HL-60/S4 treated with retinoic acid at 250 ng/mL for 4 days and 3 days (cell line): ENCODE measurements around the gene ARHGAP15.

Experiments used
- in situ Hi-C: fragments of 300-500 bp; cut with MboI; formaldehyde crosslinking; loops from 2 replicates; pipeline ENCODE4 v1.7.0; 2022; ENCODE audit warnings: low sequenced_read_pairs

Gene ARHGAP15

GRCh38 chr2:143433840-143434239, 304.6 kb downstream of the ARHGAP15 start:
- in situ Hi-C loops, result no loop called here

DNA sequence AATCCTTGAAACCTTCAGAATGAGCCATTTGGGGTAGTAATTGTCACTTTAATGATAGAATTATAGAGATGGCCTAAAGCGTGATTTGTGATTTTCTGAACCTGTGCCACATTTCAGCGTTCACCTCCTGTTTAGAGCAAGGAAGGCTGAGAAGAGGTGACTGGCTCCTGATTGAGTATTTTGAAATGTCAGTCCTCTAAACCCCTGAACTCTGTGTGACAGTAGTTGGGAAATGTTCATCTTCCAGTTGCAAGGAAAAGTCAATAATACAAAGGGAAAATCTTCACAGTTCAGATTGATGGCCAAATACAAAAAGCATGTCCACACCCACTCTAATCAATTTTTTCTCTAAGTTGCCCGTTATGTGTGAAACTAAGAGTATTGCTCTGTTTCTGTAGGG, 305.2 kb downstream of the ARHGAP15 start:
- in situ Hi-C loops, result no loop called here

DNA sequence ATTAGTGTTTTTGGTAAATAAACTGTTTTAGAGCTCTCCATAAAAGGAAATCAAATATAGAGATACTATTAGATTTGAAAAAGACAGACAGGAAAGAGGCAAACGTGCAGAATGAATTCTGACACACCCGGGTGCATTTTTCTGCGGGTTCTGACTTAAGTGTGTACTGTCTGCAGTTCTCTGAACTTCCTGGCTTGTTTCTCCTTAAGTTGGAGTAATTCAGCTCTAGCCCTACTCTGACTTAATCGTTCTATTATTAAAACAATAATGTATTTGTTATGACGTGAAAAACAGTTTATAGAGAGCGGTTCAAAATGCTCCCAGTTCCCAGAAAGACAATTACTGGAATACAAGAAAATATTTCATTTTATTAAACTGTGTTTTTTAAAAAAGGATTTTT, 305.9 kb downstream of the ARHGAP15 start:
- in situ Hi-C loops, result no loop called here

DNA sequence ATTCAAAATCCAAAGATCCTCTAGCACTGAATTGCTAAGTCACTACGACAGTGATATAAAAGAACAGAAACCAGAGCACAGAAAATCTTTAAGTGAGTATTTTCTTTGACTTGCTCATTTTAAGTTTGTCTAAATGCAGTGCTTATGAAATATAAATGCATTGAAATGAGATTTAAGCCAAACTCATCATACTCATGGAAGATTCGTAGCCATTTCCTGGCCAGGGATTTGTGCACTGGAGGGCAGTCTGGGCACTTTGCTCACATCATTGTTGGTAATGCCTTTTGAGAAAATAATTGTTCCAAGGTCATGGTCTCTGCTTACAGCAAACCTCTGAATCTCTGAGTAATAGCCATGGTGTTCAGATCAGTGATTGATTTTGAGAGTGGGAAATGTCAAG, 307.7 kb downstream of the ARHGAP15 start:
- in situ Hi-C loops, result no loop called here

DNA sequence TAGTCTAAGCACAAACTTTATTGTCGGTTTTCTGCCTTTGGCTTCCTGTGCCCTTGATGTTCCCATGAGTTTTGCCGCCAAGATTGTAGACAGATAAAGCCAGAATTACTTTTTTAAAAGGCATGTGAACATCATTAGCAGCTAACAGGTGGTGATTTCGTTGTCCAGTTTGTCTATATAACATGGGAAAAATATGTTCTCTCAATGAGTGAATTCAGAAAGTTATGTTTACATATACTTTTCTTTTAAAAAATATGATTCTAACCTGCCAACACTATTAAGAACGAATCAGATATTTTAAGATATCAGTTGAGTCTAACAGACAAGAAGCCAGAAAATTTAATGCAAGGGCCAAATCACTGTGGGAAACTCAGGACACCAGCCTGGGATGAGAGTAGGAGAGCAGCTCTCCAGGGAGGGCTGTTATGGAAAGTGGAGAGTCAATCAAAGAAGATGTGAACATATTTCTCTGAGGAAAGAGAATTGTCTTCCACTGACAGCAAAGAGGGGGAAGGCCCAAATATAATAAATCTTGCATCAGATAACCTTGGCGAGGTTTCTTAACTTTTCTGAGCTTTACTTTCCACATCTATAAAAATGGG, 311.3 kb downstream of the ARHGAP15 start:
- in situ Hi-C loops, result no loop called here

DNA sequence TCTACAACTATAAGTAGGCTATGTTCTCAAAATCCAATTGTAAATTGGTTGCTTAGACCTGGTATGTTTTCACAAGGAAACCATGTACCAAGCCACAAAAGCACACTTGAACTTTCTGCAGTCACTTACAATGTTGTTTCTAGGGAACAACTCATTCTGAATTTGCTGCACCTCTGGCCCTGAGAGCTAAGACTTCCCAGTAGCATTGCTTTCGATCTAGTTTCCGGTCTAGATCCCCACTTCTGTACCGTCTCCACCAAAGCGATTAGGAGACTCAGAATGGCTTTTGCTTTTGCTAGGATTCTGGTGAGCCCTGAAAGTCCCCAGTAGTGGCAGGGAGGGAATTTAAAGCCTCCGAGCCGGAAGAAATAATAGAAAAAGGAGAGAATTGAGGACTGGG, 313.0 kb downstream of the ARHGAP15 start:
- in situ Hi-C loops, result no loop called here

DNA sequence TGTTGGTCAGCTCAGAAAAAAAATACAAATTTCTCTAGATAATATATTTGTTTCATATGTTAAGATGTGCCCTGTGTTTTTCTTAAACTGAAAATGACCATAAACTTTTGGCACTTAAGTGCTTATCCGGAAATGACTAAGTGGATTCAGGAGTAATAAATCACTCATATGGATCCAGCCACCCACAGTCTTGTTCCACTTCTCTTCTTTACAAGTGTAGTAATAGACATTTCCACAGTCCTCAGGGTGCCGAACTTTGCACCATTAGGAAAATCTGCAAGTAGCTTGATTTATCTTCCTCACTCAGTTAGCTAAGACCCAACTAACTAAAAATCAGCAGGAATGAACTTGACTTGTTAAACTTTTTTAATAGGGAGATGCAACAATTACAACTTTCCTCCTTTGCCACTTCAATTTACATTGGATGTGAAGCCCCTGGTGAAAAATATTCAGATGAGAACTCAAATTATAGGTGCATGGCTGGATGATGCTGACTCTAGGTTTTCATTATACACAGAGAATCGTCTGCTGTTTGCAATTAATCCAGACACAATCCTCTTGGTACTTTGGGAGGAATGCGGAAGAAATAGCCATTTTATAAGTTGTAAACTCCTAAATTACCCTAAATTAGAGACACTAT, 322.5 kb downstream of the ARHGAP15 start:
- in situ Hi-C loops, result no loop called here

- in situ Hi-C loops, result no loop called here
These were observed 323.7 kb downstream of the ARHGAP15 start for GRCh38 chr2:143452817-143453451.

DNA sequence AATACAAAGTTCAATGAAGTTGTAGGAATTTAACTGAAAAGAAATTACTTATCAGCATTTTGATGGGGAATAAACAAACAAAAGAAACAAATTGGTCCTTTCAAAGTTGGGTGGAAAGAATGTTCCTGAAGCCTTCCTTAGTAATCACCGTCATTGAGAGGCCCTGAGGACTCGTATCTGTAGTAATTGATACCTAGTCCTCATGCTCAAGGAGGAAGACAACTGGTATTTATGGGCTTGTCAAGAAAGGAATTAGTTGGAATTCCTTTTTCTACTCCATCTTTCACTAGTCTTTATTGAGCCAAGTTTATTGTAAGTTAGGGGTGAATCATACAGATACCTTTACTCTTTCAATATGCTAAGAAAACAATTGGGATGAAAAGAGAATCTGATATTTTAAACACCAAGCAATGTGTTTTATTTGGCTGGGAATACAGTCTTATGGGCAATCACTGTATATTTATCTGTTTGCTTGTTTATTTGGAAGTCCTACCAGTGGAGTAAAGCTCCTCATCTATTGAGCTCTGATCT, 324.8 kb downstream of the ARHGAP15 start:
- in situ Hi-C loops, result no loop called here

DNA sequence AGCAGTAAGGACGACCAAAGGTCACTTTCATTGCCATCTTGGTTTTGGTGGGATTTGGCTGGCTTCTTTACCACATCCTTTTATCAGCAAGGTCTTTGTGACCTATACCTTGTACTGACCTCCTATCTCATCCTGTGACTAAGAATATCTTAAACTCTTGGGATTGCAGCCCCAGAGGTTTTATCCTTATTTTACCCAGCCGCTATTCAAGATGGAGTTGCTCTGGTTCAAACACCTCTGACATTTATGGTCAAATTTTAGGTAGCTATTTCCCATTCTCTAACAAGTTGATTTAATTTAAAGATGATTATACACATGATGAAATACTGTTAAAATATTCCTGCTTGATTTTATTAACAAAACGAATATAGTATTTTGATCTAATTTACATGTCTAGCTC, 326.1 kb downstream of the ARHGAP15 start:
- in situ Hi-C loops, result no loop called here

DNA sequence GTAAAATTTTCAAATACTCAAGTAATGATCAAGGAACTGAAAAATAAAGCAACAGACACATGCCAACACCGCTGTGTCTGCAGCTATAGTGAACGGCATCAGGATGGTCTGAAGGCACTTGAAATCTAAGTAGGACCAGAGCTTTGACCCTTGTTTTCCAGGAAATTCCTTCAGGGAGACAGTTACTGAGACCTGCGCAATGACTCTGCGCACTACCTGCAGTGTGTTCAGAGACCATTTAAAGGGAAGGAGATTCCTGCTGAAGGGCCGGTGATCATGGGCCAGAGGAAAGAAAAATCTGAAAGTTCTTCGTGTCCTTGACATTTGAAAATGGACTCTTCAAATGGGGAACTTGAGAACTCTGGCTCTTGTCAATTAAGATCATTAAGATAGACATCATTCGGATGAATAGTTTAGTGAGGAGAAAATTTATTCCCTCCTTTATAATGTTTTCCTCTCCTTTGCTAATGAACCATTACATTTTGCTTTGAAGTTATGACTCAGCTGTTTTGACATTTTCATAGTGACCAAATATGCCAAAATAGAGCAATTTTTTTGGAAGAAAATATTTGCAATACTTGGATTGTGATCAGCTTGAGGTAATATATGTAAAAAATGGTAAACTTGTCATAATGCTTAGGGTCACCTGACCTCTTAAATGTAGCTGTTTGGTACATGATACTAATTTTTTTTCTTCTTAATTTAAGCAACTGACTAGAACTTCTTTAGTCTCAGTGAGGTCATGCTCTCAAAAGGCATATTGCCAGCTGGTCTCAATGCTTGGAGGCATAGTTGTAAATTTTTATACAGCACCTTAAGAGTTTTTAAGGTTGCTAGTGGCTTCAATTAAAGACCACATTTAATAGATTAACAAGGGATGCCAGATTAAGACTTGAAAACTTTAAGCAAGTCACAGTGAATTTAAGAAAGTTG, 329.3 kb downstream of the ARHGAP15 start:
- in situ Hi-C loops, result no loop called here

DNA sequence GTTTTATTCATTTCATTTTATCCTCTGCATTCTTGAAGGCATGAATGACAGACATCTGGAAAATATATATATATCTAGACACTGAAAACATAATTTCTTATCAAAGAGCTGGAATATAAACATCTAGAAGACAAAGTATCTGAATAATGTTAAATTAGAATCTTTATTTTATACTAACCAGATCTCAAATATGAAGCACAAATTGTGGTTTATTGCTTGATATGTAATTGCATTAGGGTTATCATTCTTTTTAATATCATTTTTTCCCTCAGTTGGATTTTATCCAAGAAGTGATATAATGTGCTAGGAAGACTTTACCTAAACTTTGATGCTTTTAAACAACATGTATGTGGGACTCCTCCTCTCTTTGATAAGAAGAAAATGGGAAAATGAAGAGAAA, 331.2 kb downstream of the ARHGAP15 start:
- in situ Hi-C loops, result no loop called here

- in situ Hi-C loops, result no loop called here
These were observed 334.5 kb downstream of the ARHGAP15 start for GRCh38 chr2:143463719-143464118.

GRCh38 chr2:143466391-143466790, 337.2 kb downstream of the ARHGAP15 start:
- in situ Hi-C loops, result no loop called here

- in situ Hi-C loops, result no loop called here
These were observed 337.8 kb downstream of the ARHGAP15 start for GRCh38 chr2:143467011-143467410.

DNA sequence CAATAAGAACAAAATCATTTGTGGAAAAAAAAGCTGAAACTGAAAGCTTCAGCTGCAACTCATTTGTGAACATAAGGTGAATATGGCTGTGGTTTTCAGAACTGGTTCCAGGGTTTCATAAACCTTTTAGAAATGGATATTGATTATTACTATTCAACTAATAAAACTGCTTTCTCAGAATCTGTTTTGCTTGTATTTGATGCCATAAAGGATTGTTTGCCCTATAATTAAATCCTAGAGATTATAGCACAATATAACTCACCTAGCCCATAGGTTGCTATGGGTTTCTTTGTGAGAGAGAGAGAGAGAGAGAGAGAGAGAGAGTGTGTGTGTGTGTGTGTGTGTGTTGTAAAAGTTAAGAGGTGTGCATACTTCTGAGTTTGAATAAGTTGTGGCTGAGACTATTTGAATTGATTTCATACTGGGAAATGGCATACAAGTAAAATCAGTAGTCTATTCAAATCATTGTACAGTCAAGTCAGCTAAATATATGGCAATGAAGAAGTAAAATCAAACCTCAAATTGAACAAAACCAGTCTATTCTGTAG, 339.2 kb downstream of the ARHGAP15 start:
- in situ Hi-C loops, result no loop called here

DNA sequence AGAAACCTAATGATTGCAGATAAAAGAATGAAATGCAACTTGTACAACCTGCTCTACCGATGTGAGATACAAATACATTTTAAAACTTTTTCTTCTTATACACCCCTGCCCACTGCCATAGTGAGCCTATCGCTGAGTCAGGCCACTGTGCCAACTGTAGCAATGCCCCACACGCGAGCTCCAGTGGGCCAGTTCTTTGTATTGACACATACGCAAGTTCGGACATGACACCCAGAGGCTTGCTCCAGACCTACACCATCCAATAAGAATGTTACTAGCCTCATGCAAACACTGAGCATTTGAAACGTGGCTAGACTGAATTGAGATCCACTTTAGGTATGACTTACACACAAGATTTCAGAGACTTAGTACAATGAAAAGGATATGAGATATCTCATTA, 340.1 kb downstream of the ARHGAP15 start:
- in situ Hi-C loops, result no loop called here

DNA sequence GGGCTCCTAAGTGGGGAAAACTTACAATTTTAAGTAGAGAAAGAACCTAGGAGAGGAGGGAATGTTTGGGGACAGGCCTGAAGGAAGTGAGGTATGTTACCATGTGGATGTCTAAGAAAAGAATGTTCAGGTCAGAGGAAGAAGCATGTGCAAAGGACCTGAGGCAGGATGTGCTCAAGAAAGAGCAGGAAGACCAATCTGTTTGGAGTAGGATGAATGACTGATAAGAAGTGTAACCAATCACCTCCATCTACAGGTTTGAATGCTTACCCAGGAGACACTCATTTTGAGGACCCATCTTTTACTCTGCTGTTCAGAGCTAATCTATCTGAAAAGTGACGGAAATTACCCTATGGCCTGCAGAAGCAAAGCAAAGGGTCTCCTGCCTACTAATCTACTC, 342.3 kb downstream of the ARHGAP15 start:
- in situ Hi-C loops, result no loop called here

GRCh38 chr2:143473216-143473615, 344.0 kb downstream of the ARHGAP15 start:
- in situ Hi-C loops, result no loop called here

GRCh38 chr2:143473820-143474219, 344.6 kb downstream of the ARHGAP15 start:
- in situ Hi-C loops, result no loop called here

GRCh38 chr2:143474586-143474985, 345.4 kb downstream of the ARHGAP15 start:
- in situ Hi-C loops, result no loop called here
